Activated T-cell treated with anti-CD3 and anti-CD28 coated beads for 24 hours (primary cell): Measurements from ENCODE around the gene UBE2J2.

Experiments
- DNase-seq: peaks from one replicate; pipeline ENCODE4 v3.0.0-alpha.2; 2020; ENCODE audit warnings: low read depth

The UBE2J2 gene

DNA sequence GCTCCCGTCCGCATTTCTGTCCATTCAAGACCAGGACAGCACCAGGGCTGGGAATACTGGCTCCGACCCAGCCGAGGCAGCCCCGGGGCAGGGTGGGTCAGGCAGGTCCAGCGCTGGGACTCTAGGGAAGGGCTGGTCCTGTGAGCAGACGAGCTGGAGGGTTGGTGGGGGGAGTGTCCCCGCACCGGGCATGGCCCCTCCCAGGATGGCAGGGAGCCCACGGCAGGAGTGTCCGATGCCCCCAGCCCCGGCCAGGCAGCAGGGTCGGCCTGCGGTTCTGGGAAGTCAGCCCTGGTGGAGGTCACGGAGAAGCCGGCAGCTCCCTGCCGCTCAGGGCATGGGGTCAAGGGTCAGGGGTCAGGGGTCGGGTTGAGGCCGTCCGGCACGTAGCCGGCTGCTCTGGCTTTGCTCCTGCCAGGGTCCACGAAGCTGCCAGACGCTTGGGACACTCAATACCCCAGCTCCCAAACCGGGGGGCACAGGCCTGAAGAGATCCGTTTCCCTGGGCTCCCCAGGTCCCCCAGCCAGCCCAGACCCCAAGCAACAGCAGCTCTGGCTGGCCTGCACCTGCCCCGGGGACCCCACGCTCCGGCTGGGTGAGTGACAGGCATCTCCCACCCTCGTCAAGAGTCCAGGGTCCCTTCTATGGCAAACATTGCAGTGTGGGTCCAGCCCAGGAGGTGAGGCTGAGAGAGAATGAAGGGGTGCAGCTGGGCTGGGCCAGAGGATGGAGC lies 33.9 kb downstream of the UBE2J2 start:
- no peak for DNase-seq

GRCh38 chr1:1239227-1239613 lies 34.4 kb downstream of the UBE2J2 start:
- DNase-seq = no peak

- no peak for DNase-seq
These were observed 34.9 kb downstream of the UBE2J2 start for GRCh38 chr1:1238702-1239178.

DNA sequence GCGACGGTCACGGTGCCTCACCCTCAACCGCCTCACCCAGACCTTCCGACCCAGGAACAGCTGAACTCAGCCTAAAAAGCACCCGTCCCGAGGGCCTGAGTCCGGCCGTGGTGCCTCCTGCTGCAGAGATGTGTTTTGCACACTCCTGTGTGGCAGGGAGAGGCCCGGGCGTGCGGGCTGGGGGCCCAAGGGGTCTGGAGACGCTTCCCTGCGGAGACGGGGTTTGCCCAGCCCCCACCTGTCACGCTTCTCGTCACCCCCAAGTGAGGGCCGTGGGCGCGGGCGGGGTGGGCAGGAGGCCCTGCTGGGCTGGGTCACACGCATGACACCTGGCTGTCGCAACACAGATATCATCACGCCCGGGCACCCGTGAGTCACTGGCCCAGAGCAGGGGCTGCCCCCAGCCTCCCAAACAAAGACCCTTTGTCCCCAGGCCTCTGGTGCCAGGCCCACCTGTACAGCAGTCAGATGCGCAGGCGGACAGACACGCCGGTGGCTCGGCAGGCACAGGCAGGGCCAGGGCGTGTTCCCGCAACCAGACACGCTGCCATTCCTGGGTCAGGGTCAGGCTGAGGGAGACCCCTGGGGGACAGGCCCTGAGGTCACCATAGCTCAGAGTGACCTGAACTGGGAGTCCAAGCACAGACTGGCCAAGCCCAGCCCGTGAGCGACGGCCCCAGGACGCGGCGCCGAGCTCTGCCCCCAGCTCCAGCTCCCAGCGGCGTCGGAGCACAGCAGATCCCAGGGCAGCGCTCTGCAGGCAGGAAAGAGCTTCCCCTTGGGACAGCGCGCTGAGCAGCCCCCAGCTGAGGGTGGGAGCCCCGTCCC lies 35.6 kb downstream of the UBE2J2 start:
- DNase-seq = no peak

DNA sequence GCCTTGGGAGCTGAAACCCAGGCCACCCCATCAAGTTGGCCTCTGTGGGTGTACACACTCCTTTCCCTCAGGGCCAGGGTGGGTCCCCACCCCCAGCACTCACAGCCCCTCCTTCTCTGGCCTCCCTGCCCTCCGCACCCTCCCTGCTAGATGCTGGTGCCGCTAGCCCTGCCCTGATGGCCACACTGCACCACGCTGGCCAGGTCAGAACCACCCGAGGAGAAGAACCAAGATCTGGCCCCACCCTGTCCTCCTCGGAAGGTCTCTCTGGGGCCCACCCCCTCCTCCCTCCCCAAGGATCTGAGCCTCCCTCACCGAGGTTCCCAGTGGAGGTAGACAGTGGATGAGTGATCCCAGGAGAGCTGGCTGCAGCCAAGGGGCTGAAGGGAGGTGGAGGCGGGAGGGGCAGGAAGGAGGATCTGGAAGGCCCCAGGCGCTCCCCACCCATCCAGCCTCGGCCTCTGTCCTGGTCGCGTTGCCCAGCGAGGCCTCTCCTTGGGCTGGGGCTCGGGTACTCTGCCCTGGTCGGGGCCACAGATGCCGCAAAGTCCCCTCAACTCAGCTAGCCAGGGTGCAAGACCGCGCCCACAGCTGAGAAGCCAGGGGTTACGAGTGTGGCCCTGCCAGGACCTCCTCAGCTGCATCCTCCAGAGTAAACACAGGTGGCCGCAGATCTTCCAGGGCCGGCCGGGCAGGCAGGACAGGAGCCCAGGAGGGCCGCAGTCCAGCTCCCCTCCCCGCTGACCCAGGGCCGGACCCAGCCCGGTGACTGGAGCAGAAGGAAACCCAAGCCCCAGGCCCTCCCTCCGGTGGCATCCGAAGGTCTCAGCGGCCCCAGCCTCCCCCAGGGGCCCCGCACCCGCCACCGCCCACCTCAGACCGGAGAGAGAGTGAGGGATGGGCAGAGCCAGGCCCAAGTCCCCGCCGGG lies 36.4 kb downstream of the UBE2J2 start:
- DNase-seq = no peak

- no peak for DNase-seq
These were observed 37.4 kb downstream of the UBE2J2 start for GRCh38 chr1:1236176-1236763.

- no peak for DNase-seq
These were observed 38.5 kb downstream of the UBE2J2 start for GRCh38 chr1:1235016-1235744.

GRCh38 chr1:1234180-1234808 lies 39.4 kb downstream of the UBE2J2 start:
- DNase-seq = no peak

DNA sequence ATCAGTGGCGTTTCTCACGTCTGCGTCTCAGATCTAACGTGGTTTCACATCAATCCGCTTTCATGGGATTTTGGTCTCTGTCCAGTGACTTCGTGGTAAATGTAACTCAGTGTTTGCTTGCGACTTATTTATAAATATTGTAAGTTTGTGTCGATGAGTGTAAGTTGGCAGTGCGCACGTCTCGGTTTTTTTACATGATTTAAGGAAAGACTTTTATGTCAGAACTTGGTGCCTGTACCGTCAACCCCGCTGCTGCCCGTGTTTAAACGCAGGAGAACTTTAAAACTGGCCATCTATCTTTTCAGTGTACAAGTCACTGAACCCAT lies 40.1 kb downstream of the UBE2J2 start:
- no peak for DNase-seq

- DNase-seq = no peak
These were observed 40.7 kb downstream of the UBE2J2 start for GRCh38 chr1:1232796-1233566.

- no peak for DNase-seq
These were observed 41.4 kb downstream of the UBE2J2 start, which contains the start of gene B3GALT6 for GRCh38 chr1:1232208-1232795. B3GALT6 (plus strand) TSS chr1:1232237; CDS start chr1:1232279, 42 bp downstream.

DNA sequence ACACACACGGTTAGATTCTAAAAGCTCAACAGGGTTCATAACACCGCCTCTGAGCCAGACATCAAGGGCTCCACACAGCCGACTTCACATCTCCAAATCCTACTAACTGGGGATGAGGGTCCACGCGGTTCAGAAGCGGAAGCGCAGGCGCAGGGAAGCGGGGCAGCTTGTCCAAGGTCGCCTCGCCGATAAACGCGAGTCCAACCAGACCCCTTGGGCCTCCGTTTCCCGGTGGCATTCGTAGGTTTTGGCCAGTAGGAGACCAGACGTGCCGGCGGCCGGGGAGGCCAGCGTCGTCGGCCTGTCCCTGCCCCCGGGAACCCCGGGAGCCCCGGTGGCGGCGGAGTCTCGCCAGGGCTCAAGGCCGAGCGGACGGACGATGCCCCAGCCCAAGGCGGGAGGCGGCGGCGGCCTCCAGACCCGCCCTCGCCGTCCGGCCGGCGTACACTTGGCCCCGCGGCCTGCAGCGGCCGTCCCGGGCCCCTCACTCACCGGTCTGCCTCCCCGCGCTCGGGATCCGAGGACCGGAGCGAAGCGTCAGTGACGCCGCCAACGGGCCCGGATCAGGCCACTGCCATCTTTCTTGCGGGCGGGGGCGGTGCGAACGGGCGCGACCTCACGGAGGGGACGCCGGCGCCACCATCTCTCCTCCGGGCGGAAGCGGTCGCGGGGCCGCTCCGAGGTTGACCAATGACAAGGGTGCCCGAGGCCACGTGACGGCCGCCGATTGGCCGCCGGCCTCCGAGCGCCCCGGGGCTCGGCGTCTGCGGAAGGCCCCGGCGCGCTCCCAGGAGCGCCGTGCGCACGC lies 42.0 kb downstream of the UBE2J2 start, which contains the start of gene SDF4:
TSS of gene SDF4 (minus strand) at position 602 of the 808 bp plus-strand sequence. CDS start 3,229 bp downstream, outside the sequence.
- DNase-seq = peak; percentile 95

DNA sequence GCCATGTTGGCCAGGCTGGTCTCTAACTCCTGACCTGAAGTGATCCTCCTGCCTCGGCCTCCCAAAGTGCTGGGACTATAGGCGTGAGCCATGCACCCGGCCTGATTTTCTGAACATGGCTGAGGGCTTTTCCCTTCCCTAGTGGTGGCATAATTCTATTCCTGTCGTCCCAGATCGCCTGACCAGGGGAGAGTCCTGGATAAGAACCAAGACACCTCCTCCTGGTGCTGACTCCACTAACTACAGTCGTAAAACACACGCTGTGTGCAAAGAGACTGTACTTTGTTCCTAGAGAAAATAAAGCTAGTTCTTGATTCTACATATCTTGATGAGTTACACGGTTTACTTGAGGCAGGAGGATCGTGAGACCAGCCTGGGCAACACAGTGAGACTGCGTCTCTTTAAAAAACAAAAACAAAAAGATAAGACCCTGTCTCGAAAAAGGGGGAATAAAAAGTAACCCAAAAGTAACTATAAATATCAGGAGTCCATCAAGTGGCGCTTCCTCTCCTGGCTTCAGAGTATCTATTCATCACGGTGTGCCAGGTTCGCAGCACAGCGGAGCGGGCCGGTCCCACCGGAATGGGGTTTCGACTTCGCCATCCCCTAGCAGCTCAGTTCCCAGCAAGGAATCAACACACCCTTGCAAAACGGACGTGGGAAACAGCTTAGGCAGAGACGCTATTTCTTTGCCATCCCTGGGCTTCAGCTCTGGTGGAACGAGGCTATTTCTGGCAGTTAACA lies 42.8 kb downstream of the UBE2J2 start:
- DNase-seq = no peak

DNA sequence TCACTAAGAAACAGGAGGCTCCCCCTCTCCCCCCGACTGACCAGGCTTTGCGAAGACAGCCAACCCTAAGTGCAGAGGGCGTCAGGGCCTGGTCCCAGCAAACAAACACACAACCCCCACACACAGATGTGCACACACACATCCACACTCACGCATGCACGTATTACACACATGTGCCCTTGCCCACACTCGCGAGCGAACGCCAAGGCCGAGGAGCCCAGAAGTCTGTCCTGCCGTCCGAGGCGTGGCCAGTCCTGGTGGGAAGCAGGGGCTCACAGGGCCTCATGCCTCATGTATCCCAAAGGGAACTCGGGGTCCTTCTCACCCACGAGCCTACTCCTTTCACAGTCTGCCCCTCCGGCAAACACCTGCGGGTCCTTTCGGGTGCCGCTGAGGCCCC lies 43.9 kb downstream of the UBE2J2 start:
- DNase-seq = no peak

GRCh38 chr1:1228596-1229321 lies 44.9 kb downstream of the UBE2J2 start:
- no peak for DNase-seq

- no peak for DNase-seq
These were observed 45.5 kb downstream of the UBE2J2 start for GRCh38 chr1:1228187-1228586.

- DNase-seq = no peak
These were observed 46.3 kb downstream of the UBE2J2 start for GRCh38 chr1:1227386-1227785.
